Measurements from ENCODE around the gene CTSK.
A peak's percentile ranks its signal among the peaks of the same experiment; 100 is the strongest.

Gene CTSK

DNA sequence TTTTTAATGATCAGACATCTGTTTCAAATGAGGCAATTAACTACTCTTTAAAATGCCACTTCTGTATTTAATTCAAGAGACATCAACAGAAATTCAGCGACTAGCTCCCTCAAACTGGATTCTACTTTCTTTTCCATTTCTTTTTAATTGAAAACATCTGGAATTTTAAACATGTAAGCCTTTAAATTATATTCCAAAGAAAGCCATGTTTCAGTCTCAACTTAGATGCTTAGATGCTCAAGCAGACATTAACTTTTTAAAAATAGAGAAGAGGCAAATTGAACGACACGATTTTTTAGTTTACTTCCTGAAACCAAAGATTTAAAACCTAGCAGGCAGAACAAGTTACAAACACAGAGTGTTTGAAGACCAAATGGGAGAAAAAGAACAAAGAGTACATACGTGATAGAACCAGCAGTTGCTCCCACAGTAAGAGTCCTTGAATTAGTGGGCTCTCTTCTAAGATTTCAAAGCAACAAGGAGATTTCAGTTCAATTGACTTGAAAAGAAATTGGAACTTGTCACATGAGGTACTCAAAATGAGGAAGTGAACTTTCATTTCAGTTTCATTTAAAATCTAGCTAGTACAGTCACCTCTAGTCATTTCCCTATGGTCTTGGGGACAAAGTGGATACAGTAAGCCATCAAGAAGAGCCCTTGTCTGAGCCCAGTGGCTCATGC is 42.6 kb downstream of the CTSK start, which contains the start of gene CTSS:
CTSS (minus strand) TSS at position 483 of the 681 bp plus-strand sequence. CDS start 1,015 bp downstream, outside the sequence.
- Histone ChIP-seq H3K9me3 (ENCODE audit: control insufficient read depth in 5 of 5, low read length in 5 of 5) (no peaks in the 10 kb centered on the region), H3K4me3 (ENCODE audit: low read depth in 1 of 5, low read length in 5 of 5) (peak within 1 kb of the TSS; percentile 52 to 77 (median 64)), H3K27me3 (ENCODE audit: control insufficient read depth in 5 of 5, insufficient read depth in 4 of 5, low read length in 5 of 5) (no peaks in the 10 kb centered on the region), H3K9ac (ENCODE audit: low read length in 5 of 5) (peak within 1 kb of the TSS; percentile 62 to 92 (median 80)), H3K36me3 (ENCODE audit: control insufficient read depth in 5 of 5, insufficient read depth in 5 of 5, low read length in 5 of 5) (no peaks in the 10 kb centered on the region), H3K4me1 (ENCODE audit: control insufficient read depth in 5 of 5, insufficient read depth in 5 of 5, low read length in 5 of 5) (peaks cover 0 to 16% (median 7%) of the 10 kb centered on the region in 5 donors), H3K27ac (ENCODE audit: low read depth, low read length) (peak within 1 kb of the TSS; percentile 68)

DNA sequence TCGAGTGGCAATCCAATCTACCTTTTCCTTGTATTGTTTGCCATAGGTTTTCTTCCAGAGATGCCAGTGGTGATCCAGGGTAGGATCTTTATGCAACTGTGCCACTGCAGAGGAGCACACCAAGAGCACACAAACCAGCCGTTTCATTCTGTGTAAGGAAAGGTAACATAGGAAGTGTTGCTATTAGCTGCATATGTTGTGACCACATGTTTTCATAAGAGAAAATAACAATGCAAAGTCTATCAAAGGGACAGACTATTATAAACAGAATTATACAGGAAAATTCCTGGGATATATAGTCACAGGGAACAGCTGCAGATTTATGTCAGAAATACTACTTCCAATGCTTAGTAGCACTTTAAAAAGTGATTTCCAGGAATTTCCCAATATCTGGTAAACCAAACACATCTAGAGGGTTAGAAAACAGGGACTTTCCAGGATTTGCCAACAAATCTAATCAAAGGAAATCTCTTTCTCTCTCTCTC is 43.4 kb downstream of the CTSK start:
- Histone ChIP-seq H3K4me1 (ENCODE audit: control insufficient read depth in 5 of 5, insufficient read depth in 5 of 5, low read length in 5 of 5) (peaks cover 0 to 16% (median 7%) of the 10 kb centered on the region in 5 donors), H3K27me3 (ENCODE audit: control insufficient read depth in 5 of 5, insufficient read depth in 4 of 5, low read length in 5 of 5) (no peaks in the 10 kb centered on the region), H3K36me3 (ENCODE audit: control insufficient read depth in 5 of 5, insufficient read depth in 5 of 5, low read length in 5 of 5) (no peaks in the 10 kb centered on the region), H3K27ac (ENCODE audit: low read depth, low read length) (peak overlapping the region; percentile 68), H3K9me3 (ENCODE audit: control insufficient read depth in 5 of 5, low read length in 5 of 5) (no peaks in the 10 kb centered on the region), H3K9ac (ENCODE audit: low read length in 5 of 5) (peak overlapping the region in 2 of 5 donors; percentile 62 to 80), H3K4me3 (ENCODE audit: low read depth in 1 of 5, low read length in 5 of 5) (peak overlapping the region; percentile 52 to 77 (median 64))

DNA sequence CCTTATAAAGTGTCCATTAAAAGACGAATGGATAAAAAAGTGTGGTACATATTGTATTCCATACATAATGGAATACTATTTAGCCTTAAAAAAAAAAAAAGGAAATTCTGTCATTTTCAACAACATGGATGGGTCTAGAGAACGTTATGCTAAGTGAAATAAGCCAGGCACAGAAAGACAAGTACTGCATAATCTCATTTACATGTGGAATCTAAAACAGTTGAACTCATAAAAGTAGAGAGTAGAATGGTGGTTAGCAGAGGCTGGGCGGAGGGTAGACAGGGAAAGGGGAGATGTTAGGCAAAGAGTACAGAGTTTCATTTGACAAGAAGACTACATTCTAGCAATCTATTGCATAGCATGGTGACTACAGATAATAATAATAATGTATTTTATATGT is 45.0 kb downstream of the CTSK start:
- Histone ChIP-seq H3K4me3 (ENCODE audit: low read depth in 1 of 5, low read length in 5 of 5) (no peak overlapping the region), H3K4me1 (ENCODE audit: control insufficient read depth in 5 of 5, insufficient read depth in 5 of 5, low read length in 5 of 5) (peaks cover 0 to 16% (median 7%) of the 10 kb centered on the region in 5 donors), H3K9ac (ENCODE audit: low read length in 5 of 5) (no peak overlapping the region), H3K27ac (ENCODE audit: low read depth, low read length) (no peak overlapping the region), H3K36me3 (ENCODE audit: control insufficient read depth in 5 of 5, insufficient read depth in 5 of 5, low read length in 5 of 5) (no peaks in the 10 kb centered on the region), H3K9me3 (ENCODE audit: control insufficient read depth in 5 of 5, low read length in 5 of 5) (no peaks in the 10 kb centered on the region), H3K27me3 (ENCODE audit: control insufficient read depth in 5 of 5, insufficient read depth in 4 of 5, low read length in 5 of 5) (no peaks in the 10 kb centered on the region)

DNA sequence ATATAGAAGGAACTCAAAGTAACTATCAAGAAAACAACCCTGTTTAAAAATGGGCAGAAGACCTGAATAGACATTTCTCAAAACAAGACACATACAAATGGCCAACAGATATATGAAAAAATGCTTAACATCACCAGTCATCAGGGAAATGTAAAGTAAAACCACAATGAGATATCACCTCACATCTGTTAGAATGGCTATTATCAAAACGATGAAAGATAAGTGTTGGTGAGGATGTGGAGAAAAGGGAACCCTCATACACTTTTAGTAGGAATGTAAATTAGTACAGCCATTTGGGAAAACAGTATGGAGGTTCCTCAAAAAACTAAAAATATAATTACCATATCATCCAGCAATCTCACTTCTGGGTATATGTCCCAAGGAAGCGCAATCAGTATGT is 45.5 kb downstream of the CTSK start:
- H3K4me3 ChIP-seq (ENCODE audit: low read depth in 1 of 5, low read length in 5 of 5) = no peak overlapping the region
- peaks cover 0 to 3% (median 0%) of the 10 kb centered on the region in 5 donors for H3K36me3 ChIP-seq (ENCODE audit: control insufficient read depth in 5 of 5, insufficient read depth in 5 of 5, low read length in 5 of 5)
- peaks cover 0 to 16% (median 7%) of the 10 kb centered on the region in 5 donors for H3K4me1 ChIP-seq (ENCODE audit: control insufficient read depth in 5 of 5, insufficient read depth in 5 of 5, low read length in 5 of 5)
- no peak overlapping the region for H3K9ac ChIP-seq (ENCODE audit: low read length in 5 of 5)
- no peak overlapping the region for H3K27ac ChIP-seq (ENCODE audit: low read depth, low read length)
- no peaks in the 10 kb centered on the region for H3K27me3 ChIP-seq (ENCODE audit: control insufficient read depth in 5 of 5, insufficient read depth in 4 of 5, low read length in 5 of 5)
- H3K9me3 ChIP-seq (ENCODE audit: control insufficient read depth in 5 of 5, low read length in 5 of 5) = no peaks in the 10 kb centered on the region

DNA sequence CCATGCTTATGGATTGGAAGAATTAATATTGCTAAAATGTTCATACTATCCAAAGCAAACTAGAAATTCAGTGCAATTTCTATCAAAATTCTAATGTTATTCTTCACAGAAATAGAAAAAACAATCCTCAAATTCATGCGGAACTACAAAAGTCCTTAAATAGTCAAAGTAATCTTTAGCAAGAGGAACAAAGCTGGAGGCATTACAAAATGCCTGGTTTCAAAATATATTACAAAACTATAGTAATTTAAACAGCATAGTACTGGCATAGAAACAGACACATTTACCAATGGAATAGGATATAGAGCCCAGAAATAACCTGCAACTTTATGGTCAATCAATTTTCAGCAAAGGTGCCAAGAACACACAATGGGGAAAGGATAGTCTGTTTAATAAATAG is 46.3 kb downstream of the CTSK start:
- Histone ChIP-seq H3K27ac (ENCODE audit: low read depth, low read length) (no peak overlapping the region), H3K9me3 (ENCODE audit: control insufficient read depth in 5 of 5, low read length in 5 of 5) (no peaks in the 10 kb centered on the region), H3K9ac (ENCODE audit: low read length in 5 of 5) (no peak overlapping the region), H3K4me1 (ENCODE audit: control insufficient read depth in 5 of 5, insufficient read depth in 5 of 5, low read length in 5 of 5) (peaks cover 0 to 16% (median 7%) of the 10 kb centered on the region in 5 donors), H3K27me3 (ENCODE audit: control insufficient read depth in 5 of 5, insufficient read depth in 4 of 5, low read length in 5 of 5) (no peaks in the 10 kb centered on the region), H3K36me3 (ENCODE audit: control insufficient read depth in 5 of 5, insufficient read depth in 5 of 5, low read length in 5 of 5) (peaks cover 0 to 6% (median 2%) of the 10 kb centered on the region in 5 donors), H3K4me3 (ENCODE audit: low read depth in 1 of 5, low read length in 5 of 5) (no peak overlapping the region)

DNA sequence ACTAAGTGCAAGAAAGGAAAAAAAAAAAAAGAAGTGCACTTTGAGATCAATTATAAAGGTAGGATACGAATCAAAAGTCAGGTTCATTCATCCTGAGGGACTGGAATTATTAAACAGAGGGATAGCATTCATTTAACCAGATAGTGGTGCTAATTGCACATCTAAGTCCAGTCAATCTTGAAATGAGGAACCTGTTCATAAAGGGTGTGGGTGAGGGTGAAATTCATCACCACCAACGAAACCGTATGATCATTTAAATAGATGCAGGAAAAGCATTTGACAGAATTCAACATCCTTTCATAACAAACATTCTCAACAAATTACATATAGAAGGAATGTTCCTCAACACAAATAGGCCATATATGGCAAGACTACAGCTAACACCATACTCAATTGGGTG is 48.0 kb downstream of the CTSK start:
- Histone ChIP-seq H3K27me3 (ENCODE audit: control insufficient read depth in 5 of 5, insufficient read depth in 4 of 5, low read length in 5 of 5) (no peaks in the 10 kb centered on the region), H3K4me1 (ENCODE audit: control insufficient read depth in 5 of 5, insufficient read depth in 5 of 5, low read length in 5 of 5) (peaks cover 0 to 9% (median 4%) of the 10 kb centered on the region in 5 donors), H3K27ac (ENCODE audit: low read depth, low read length) (no peak overlapping the region), H3K36me3 (ENCODE audit: control insufficient read depth in 5 of 5, insufficient read depth in 5 of 5, low read length in 5 of 5) (peaks cover 1 to 15% (median 3%) of the 10 kb centered on the region in 5 donors), H3K9ac (ENCODE audit: low read length in 5 of 5) (no peak overlapping the region), H3K4me3 (ENCODE audit: low read depth in 1 of 5, low read length in 5 of 5) (no peak overlapping the region), H3K9me3 (ENCODE audit: control insufficient read depth in 5 of 5, low read length in 5 of 5) (no peaks in the 10 kb centered on the region)

DNA sequence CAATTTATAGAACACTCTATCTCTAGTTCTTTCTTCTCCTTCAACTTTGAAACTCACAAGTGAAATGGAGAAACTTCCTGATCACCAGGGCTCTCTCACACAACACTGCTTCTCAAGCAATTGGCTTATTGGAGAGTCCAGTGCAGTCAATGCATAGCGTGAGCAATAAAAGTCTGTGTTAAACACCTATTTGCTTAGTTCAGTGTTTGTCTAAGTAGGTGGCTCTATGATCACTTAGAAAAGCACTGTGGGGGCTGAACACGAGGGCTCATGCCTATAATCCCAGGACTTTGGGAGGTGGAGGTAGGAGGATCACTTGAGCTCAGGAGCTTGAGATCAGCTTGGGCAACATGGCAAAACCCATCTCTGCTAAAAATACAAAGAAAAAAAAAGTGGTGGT is 54.6 kb downstream of the CTSK start:
- Histone ChIP-seq H3K4me3 (ENCODE audit: low read depth in 1 of 5, low read length in 5 of 5) (no peak overlapping the region), H3K27me3 (ENCODE audit: control insufficient read depth in 5 of 5, insufficient read depth in 4 of 5, low read length in 5 of 5) (no peaks in the 10 kb centered on the region), H3K27ac (ENCODE audit: low read depth, low read length) (no peak overlapping the region), H3K4me1 (ENCODE audit: control insufficient read depth in 5 of 5, insufficient read depth in 5 of 5, low read length in 5 of 5) (no peaks in the 10 kb centered on the region), H3K36me3 (ENCODE audit: control insufficient read depth in 5 of 5, insufficient read depth in 5 of 5, low read length in 5 of 5) (peaks cover 5 to 60% (median 9%) of the 10 kb centered on the region in 5 donors), H3K9me3 (ENCODE audit: control insufficient read depth in 5 of 5, low read length in 5 of 5) (no peaks in the 10 kb centered on the region), H3K9ac (ENCODE audit: low read length in 5 of 5) (no peak overlapping the region)

DNA sequence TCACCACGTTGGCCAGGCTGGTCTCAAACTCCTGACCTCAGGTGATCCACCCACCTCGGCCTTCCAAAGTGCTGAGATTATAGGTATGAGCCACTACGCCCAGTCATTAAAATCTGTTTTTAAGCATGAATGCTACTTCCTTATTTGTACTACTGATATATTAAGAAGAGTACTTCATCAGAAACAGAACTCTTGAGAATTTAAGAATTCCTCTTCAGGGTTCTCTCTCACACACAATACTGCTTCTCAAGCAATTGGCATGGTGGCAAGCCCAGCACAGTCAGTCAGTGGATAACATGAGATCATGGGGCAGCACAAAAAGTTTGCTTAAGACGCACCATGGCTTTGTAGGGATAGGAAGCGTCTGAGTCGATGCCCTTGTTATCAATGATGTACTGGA is 56.6 kb downstream of the CTSK start:
- Histone ChIP-seq H3K27me3 (ENCODE audit: control insufficient read depth in 5 of 5, insufficient read depth in 4 of 5, low read length in 5 of 5) (no peaks in the 10 kb centered on the region), H3K27ac (ENCODE audit: low read depth, low read length) (no peak overlapping the region), H3K9me3 (ENCODE audit: control insufficient read depth in 5 of 5, low read length in 5 of 5) (no peaks in the 10 kb centered on the region), H3K4me1 (ENCODE audit: control insufficient read depth in 5 of 5, insufficient read depth in 5 of 5, low read length in 5 of 5) (no peaks in the 10 kb centered on the region), H3K36me3 (ENCODE audit: control insufficient read depth in 5 of 5, insufficient read depth in 5 of 5, low read length in 5 of 5) (peaks cover 6 to 59% (median 13%) of the 10 kb centered on the region in 5 donors), H3K4me3 (ENCODE audit: low read depth in 1 of 5, low read length in 5 of 5) (no peak overlapping the region), H3K9ac (ENCODE audit: low read length in 5 of 5) (no peak overlapping the region)

DNA sequence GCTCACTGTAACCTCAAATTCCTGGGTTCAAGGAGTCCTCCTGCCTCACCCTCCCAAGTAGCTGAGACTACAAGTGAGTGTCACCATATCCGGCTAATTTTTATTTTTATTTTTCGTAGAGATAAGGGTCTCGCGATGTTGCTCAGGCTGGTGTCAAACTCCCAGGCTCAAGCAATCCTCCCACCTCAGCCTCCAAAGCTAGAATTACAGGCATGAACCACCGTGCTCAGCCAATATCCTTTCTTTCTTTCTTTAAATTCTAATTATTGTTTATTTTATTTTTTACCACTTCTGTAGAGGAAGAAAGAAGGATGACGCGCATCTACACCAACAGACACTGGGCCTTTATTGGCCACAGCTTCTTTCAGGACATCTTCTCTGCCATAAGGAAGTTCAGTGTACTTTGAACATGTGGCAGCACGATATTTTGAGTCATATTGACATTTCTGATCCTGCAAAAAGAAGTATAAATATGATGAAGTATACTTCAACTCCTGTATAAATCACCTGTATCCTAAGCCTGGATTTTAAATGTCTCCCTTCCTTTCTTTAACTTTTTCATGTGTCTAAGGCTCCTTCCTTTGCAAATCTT is 58.2 kb downstream of the CTSK start:
- Histone ChIP-seq H3K27ac (ENCODE audit: low read depth, low read length) (no peak overlapping the region), H3K36me3 (ENCODE audit: control insufficient read depth in 5 of 5, insufficient read depth in 5 of 5, low read length in 5 of 5) (peaks cover 6 to 65% (median 15%) of the 10 kb centered on the region in 5 donors), H3K4me3 (ENCODE audit: low read depth in 1 of 5, low read length in 5 of 5) (no peak overlapping the region), H3K27me3 (ENCODE audit: control insufficient read depth in 5 of 5, insufficient read depth in 4 of 5, low read length in 5 of 5) (no peaks in the 10 kb centered on the region), H3K9me3 (ENCODE audit: control insufficient read depth in 5 of 5, low read length in 5 of 5) (no peaks in the 10 kb centered on the region), H3K4me1 (ENCODE audit: control insufficient read depth in 5 of 5, insufficient read depth in 5 of 5, low read length in 5 of 5) (no peaks in the 10 kb centered on the region), H3K9ac (ENCODE audit: low read length in 5 of 5) (no peak overlapping the region)

Data from subcutaneous abdominal adipose tissue (tissue), 5 donors.